ENCODE measurements around the gene ACE2. TPM values are rescaled to one million over a fixed set of nuclear protein-coding genes. Genes with fewer than 3 reads are reported as not detected.

ACE2 gene
- polyA plus RNA-seq, 1 of the 3 experiments (the other 2 are of a cell fraction) = not detected

GRCh38 chrX:15643786-15644559, 43.2 kb upstream of the ACE2 start:
- Histone ChIP-seq H3K4me3 (ENCODE audit: low read depth in 2 of 2, low read length in 1 of 2) (no peak overlapping the region), H3K4me2 (no peak overlapping the region), H3K36me3 (replicated peaks in 1 of 2; ENCODE audit: control insufficient read depth in 1 of 2, insufficient read depth in 2 of 2, low read length in 1 of 2) (no peaks in the 10 kb centered on the region), H3K79me2 (ENCODE audit: insufficient read depth) (no peaks in the 10 kb centered on the region), H3K9me3 (no peaks in the 10 kb centered on the region), H3K9ac (no peak overlapping the region), H3K27ac (ENCODE audit: low read depth in 2 of 2, low read length in 1 of 2) (no peak overlapping the region), H2AFZ (ENCODE audit: low read depth) (no peak overlapping the region), H4K20me1 (ENCODE audit: insufficient read depth) (no peaks in the 10 kb centered on the region), H3K27me3 (ENCODE audit: insufficient read depth) (peaks cover 18% of the 10 kb centered on the region), H3F3A (replicated peaks; ENCODE audit: insufficient read depth) (no peaks in the 10 kb centered on the region), H3K9me2 (no peaks in the 10 kb centered on the region), H3K4me1 (ENCODE audit: control insufficient read depth in 1 of 2, insufficient read depth in 2 of 2, low read depth in 1 of 2, low read length in 1 of 2) (no peaks in the 10 kb centered on the region)
- ChIA-PET POLR2A (no interaction called here), CTCF (no interaction called here)
- no peak for DNase-seq
- 44% methylated on average over 7 of the region's 7 CpGs for WGBS (ENCODE audit: low lambda C conversion rate)
- 0 out of 2 replicates have a peak, but pooled peaks have one; percentile 20 for TF ChIP-seq EZH2phosphoT487 (IDR thresholded peaks at IDR 0.05; ENCODE audit: borderline replicate concordance, low read depth)
- no peak for TF ChIP-seq CTCF (IDR thresholded peaks at IDR 0.05)

- H3K9ac ChIP-seq = no peak overlapping the region
- H3K4me2 ChIP-seq = no peak overlapping the region
- ChIA-PET CTCF (interaction anchor here (1.5 kb wide), 1 partner anchor 9 kb away, joined by 4 read pairs; no protein-coding TSS in a partner anchor), POLR2A (no interaction called here)
- TF ChIP-seq NRF1 (IDR thresholded peaks at IDR 0.05; ENCODE audit: low read depth, low read length) (no peak), YY1 (IDR thresholded peaks at IDR 0.05; ENCODE audit: low read depth) (no peak), SMC3 (IDR thresholded peaks at IDR 0.05; ENCODE audit: low read depth, low read length) (no peak), RAD21 (IDR thresholded peaks at IDR 0.05; ENCODE audit: low read length) (no peak), MEF2A (IDR thresholded peaks at IDR 0.05; ENCODE audit: borderline replicate concordance, low read depth) (no peak), POLR2AphosphoS5 (IDR thresholded peaks at IDR 0.05; ENCODE audit: low read depth, low read length) (no peak), EP300 (IDR thresholded peaks at IDR 0.05; ENCODE audit: borderline replicate concordance in 1 of 2, low read depth in 1 of 2, low read length in 1 of 2) (no peak), RXRA (IDR thresholded peaks at IDR 0.05; ENCODE audit: borderline replicate concordance, low read depth) (no peak), TAF1 (IDR thresholded peaks at IDR 0.05; ENCODE audit: borderline replicate concordance, low read depth, low read length) (no peak), FOXJ3 (CRISPR knock-in tag; IDR thresholded peaks at IDR 0.05) (no peak), PBX3 (IDR thresholded peaks at IDR 0.05) (no peak)
- no peak overlapping the region for H3K27ac ChIP-seq (ENCODE audit: low read depth in 2 of 2, low read length in 1 of 2)
- no peaks in the 10 kb centered on the region for H3K9me3 ChIP-seq
- no peaks in the 10 kb centered on the region for H3K4me1 ChIP-seq (ENCODE audit: control insufficient read depth in 1 of 2, insufficient read depth in 2 of 2, low read depth in 1 of 2, low read length in 1 of 2)
- H3K27me3 ChIP-seq (ENCODE audit: insufficient read depth) = no peaks in the 10 kb centered on the region
- no peak overlapping the region for H3K4me3 ChIP-seq (ENCODE audit: low read depth in 2 of 2, low read length in 1 of 2)
- H3K36me3 ChIP-seq (replicated peaks in 1 of 2; ENCODE audit: control insufficient read depth in 1 of 2, insufficient read depth in 2 of 2, low read length in 1 of 2) = no peaks in the 10 kb centered on the region
- H3F3A ChIP-seq (replicated peaks; ENCODE audit: insufficient read depth) = no peaks in the 10 kb centered on the region
- no peaks in the 10 kb centered on the region for H3K79me2 ChIP-seq (ENCODE audit: insufficient read depth)
- no peak overlapping the region for H2AFZ ChIP-seq (ENCODE audit: low read depth)
- no peaks in the 10 kb centered on the region for H3K9me2 ChIP-seq
- no peak for DNase-seq
- no peaks in the 10 kb centered on the region for H4K20me1 ChIP-seq (ENCODE audit: insufficient read depth)
These were observed 30.9 kb upstream of the ACE2 start for GRCh38 chrX:15631637-15632036.

All from SK-N-SH (cell line).